Colonic mucosa (tissue), 4 donors: ENCODE measurements around the gene DPH1. TPM values are rescaled to one million over a fixed set of nuclear protein-coding genes. Genes with fewer than 3 reads are reported as not detected.

Experiments
- DNase-seq: peaks from one replicate; pipeline ENCODE4 v3.0.0-alpha.2; 2020
- H3K27ac ChIP-seq: fragments of 200-600 bp; one replicate; pipeline ENCODE4 v1.8.0; 2021
- H3K27me3 ChIP-seq: fragments of 200-600 bp; one replicate; pipeline ENCODE4 v1.8.0; 2021
- H3K36me3 ChIP-seq: fragments of 200-600 bp; one replicate; pipeline ENCODE4 v1.8.0; 2021
- H3K4me1 ChIP-seq: fragments of 200-600 bp; one replicate; pipeline ENCODE4 v1.8.0; 2021; ENCODE audit warnings: mild to moderate bottlenecking
- H3K4me3 ChIP-seq: fragments of 200-600 bp; one replicate; pipeline ENCODE4 v1.8.0; 2021
- H3K9ac ChIP-seq, 2 donors: one replicate each; pipeline ENCODE4 v1.7.0; 2013; ENCODE audit warnings: control low read depth in 2 of 2, low read depth in 2 of 2, low read length in 2 of 2
- H3K9me3 ChIP-seq: fragments of 200-600 bp; one replicate; pipeline ENCODE4 v1.8.0; 2021
- intact Hi-C: fragments of 100-400 bp; cut with DNase I; formaldehyde crosslinking; loops from one replicate; pipeline ENCODE4 v1.14.1; 2022
- total RNA-seq, 2 donors: library from RNA; stranded (reverse); fragmentation: NEBNext Ultra II Directional in 1 of 2; extraction: Animal tissue kit (Norgen Biotek cat#: 25700) in 1 of 2; gene quantifications; one replicate each; pipeline ENCODE4 v1.2.1, GENCODE V29; 2021
- TF ChIP-seq, protein P1 (sequence below): fragments of 200-600 bp; IDR thresholded peaks from one replicate; pipeline ENCODE4 v1.8.0; 2022; ENCODE audit warnings: antibody characterized with exemption, mild to moderate bottlenecking
- donor health status: healthy.
- donor health status: DM: no; HTN: no; CAD: no.
- donor health status: DM: no; HTN: no; CAD: no.

The DPH1 gene
- total RNA-seq, 2 donors from 2014 or later = 22.7 to 34.4 TPM

- H3K9ac ChIP-seq = no peak overlapping the region
These were observed 33.8 kb upstream of the DPH1 start for GRCh38 chr17:1995907-1996799.

DNA sequence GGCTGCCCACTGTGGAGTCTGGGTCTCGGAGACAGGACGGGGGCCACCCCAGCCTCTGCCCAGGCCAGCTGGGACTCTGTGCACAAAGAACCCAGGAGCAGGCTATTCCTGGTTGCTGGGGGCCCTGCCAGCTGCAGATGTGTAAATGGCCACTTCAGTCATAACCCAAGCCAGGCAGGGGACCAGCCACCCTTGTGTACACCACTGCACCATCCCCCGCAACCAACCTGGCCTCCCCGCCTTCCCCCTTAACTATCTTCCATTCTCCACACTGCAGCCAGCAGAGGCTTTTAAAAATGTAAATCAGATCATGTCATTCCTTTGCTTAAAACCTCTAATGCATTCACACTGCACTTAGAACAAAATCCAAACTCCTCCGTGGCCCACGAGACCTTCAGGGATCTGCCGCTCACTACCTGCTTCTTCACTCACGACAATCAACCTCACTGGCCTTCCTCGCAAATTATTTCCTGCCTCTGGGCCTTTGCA lies 33.1 kb upstream of the DPH1 start:
- Histone ChIP-seq H3K27ac (no peak overlapping the region), H3K27me3 (no peaks in the 10 kb centered on the region), H3K9me3 (no peaks in the 10 kb centered on the region), H3K4me1 (peaks cover 16% of the 10 kb centered on the region), H3K4me3 (no peak overlapping the region), H3K36me3 (no peaks in the 10 kb centered on the region), H3K9ac (peak overlapping the region in 1 of 2 donors; percentile 21)
- intact Hi-C loops = no loop called here
- TF ChIP-seq, protein P1, sequence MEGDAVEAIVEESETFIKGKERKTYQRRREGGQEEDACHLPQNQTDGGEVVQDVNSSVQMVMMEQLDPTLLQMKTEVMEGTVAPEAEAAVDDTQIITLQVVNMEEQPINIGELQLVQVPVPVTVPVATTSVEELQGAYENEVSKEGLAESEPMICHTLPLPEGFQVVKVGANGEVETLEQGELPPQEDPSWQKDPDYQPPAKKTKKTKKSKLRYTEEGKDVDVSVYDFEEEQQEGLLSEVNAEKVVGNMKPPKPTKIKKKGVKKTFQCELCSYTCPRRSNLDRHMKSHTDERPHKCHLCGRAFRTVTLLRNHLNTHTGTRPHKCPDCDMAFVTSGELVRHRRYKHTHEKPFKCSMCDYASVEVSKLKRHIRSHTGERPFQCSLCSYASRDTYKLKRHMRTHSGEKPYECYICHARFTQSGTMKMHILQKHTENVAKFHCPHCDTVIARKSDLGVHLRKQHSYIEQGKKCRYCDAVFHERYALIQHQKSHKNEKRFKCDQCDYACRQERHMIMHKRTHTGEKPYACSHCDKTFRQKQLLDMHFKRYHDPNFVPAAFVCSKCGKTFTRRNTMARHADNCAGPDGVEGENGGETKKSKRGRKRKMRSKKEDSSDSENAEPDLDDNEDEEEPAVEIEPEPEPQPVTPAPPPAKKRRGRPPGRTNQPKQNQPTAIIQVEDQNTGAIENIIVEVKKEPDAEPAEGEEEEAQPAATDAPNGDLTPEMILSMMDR = no peak
- no peak for DNase-seq

More at GRCh38 chr17:1995907-1996799, 33.8 kb upstream of the DPH1 start:
- intact Hi-C loops = no loop called here
- TF ChIP-seq, protein P1 = no peak
- no peak overlapping the region for H3K27ac ChIP-seq
- no peak overlapping the region for H3K4me3 ChIP-seq
- no peaks in the 10 kb centered on the region for H3K36me3 ChIP-seq
- no peaks in the 10 kb centered on the region for H3K27me3 ChIP-seq
- H3K4me1 ChIP-seq = peaks cover 16% of the 10 kb centered on the region
- DNase-seq = no peak
- no peaks in the 10 kb centered on the region for H3K9me3 ChIP-seq

- H3K4me3 ChIP-seq = peak overlapping the region; percentile 41
- peak; percentile 27 for DNase-seq
These were observed 32.5 kb upstream of the DPH1 start for GRCh38 chr17:1997289-1997926.

DNA sequence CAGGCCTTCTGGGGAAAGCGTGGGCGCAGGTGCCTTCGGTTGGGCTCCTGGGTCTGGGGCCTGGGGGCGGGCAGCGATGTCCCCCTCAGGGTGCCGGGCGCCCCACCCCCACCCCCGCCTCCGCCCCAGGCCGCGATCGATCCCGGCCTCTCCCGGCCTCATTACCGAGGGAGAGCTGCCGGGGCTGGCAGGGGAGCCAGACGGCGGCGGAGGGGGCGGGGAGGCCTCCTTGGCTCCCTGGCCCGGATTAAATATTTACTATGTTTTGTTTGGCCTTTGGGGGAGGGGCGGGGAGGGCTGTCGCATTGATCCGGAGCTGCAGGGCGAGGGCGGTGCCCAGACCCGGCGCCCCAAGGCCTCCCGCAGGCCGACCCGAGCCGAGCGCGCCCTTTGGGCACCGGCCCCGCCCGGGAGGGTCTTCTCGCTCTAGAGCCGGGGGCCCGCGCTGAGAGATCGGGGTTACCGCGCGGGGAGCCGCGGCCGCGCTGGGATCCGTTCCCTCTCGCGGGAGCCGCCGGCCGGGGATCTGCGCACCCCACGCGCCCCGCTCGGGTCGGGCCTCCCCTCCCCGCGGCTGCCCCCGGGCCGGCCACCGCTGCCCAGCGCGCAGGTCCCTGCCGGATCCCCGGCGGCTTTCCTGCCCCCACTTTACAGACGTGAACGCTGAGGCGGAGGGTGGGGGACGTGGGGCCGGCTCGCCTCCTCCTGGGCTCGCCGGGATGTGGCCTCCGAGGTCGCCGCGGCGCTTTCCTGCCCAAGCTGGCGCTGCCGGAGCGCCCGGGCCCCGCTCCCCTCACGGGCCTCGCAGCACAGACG lies 31.8 kb upstream of the DPH1 start:
- Histone ChIP-seq H3K4me3 (peak overlapping the region; percentile 41), H3K9ac (peak overlapping the region; percentile 21 to 73), H3K27me3 (no peaks in the 10 kb centered on the region), H3K27ac (no peak overlapping the region), H3K9me3 (no peaks in the 10 kb centered on the region), H3K36me3 (no peaks in the 10 kb centered on the region), H3K4me1 (peaks cover 16% of the 10 kb centered on the region)
- TF ChIP-seq, protein P1 = no peak
- DNase-seq = peak; percentile 84
- intact Hi-C loops = no loop called here

More at GRCh38 chr17:1997289-1997926, 32.5 kb upstream of the DPH1 start:
- Histone ChIP-seq H3K4me1 (peaks cover 16% of the 10 kb centered on the region), H3K27ac (no peak overlapping the region), H3K9ac (peak overlapping the region in 1 of 2 donors; percentile 21), H3K27me3 (no peaks in the 10 kb centered on the region), H3K36me3 (no peaks in the 10 kb centered on the region), H3K9me3 (no peaks in the 10 kb centered on the region)
- TF ChIP-seq, protein P1 = no peak
- intact Hi-C loops = no loop called here
